A673 (cell line): Measurements from ENCODE around the gene TAS1R2. TPM values are rescaled to one million over a fixed set of nuclear protein-coding genes. Genes with fewer than 3 reads are reported as not detected.

ENCODE experiments used
- BruUV-seq: library from RNA; stranded (reverse); fragments of 400-500 nt; replicated peaks from 2 replicates; lab custom pipeline; 2021; lab: Mats Ljungman, UMichigan
- CTCF ChIA-PET: fragments of 300-600 bp; sonication (Branson Sonifier 250); formaldehyde crosslinking; loops from one replicate; lab custom pipeline; 2022; ENCODE audit warnings: antibody characterized with exemption; lab: Charles Lee
- POLR2A ChIA-PET: fragments of 300-600 bp; sonication (Branson Sonifier 250); formaldehyde crosslinking; loops from one replicate; lab custom pipeline; 2022; ENCODE audit warnings: antibody characterized with exemption; ENCODE audit not compliant: low non-redundant PET; lab: Charles Lee
- DNase-seq: peaks from one replicate; pipeline ENCODE4 v3.0.0-alpha.2; 2015; ENCODE audit warnings: low spot score
- H3K27ac ChIP-seq: fragments of 200-600 bp; sonication (generic); 2 replicates; pipeline ENCODE4 v1.5.1; 2016; ENCODE audit warnings: mixed run types, low read depth, mild to moderate bottlenecking, mixed read lengths, antibody characterized with exemption, low read length; ENCODE audit not compliant: poor library complexity, severe bottlenecking
- H3K27me3 ChIP-seq: fragments of 200-600 bp; sonication (generic); replicated peaks from 2 replicates; pipeline ENCODE4 v1.6.1; 2017; ENCODE audit warnings: mixed run types, low read depth, mild to moderate bottlenecking, mixed read lengths, antibody characterized with exemption, low read length; ENCODE audit not compliant: insufficient read depth, poor library complexity
- H3K36me3 ChIP-seq: fragments of 200-600 bp; sonication (generic); 2 replicates; pipeline ENCODE4 v1.6.1; 2016; ENCODE audit warnings: mixed run types, mild to moderate bottlenecking, mixed read lengths, antibody characterized with exemption, low read length; ENCODE audit not compliant: insufficient read depth, poor library complexity, severe bottlenecking
- H3K4me1 ChIP-seq: fragments of 200-600 bp; sonication (generic); 2 replicates; pipeline ENCODE4 v1.6.1; 2017; ENCODE audit warnings: mixed run types, mild to moderate bottlenecking, mixed read lengths, antibody characterized with exemption, low read length; ENCODE audit not compliant: insufficient read depth, poor library complexity, severe bottlenecking
- H3K4me3 ChIP-seq: fragments of 200-600 bp; sonication (generic); 2 replicates; pipeline ENCODE4 v1.5.1; 2016; ENCODE audit warnings: low read depth, mixed run types, mild to moderate bottlenecking, mixed read lengths, low read length; ENCODE audit not compliant: poor library complexity, severe bottlenecking
- H3K9me3 ChIP-seq: fragments of 200-600 bp; sonication (generic); 2 replicates; pipeline ENCODE4 v1.6.1; 2016; ENCODE audit warnings: mixed run types, low read depth, mild to moderate bottlenecking, mixed read lengths, antibody characterized with exemption, low read length; ENCODE audit not compliant: poor library complexity, severe bottlenecking
- EZH2 ChIP-seq: fragments of 200-600 bp; sonication (generic); IDR thresholded peaks from 2 replicates; pipeline ENCODE4 v1.6.1; 2017; ENCODE audit warnings: borderline replicate concordance, low read depth, mild to moderate bottlenecking, mixed read lengths, antibody characterized with exemption, low read length; ENCODE audit not compliant: poor library complexity, severe bottlenecking
- intact Hi-C: fragments of 100-400 bp; cut with micrococcal nuclease; formaldehyde crosslinking; loops from one replicate; pipeline ENCODE4 v1.10.0; 2022; ENCODE audit not compliant: unreplicated experiment
- total RNA-seq: library from RNA; stranded (reverse); gene quantifications from 2 replicates; pipeline ENCODE4 v1.2.3, GENCODE V29; 2021
- TF ChIP-seq, protein P1 (sequence below): fragments of 300-800, 200-600 bp; sonication (generic); conservative IDR thresholded peaks from 2 replicates; pipeline ENCODE4 v1.5.1; 2017; ENCODE audit warnings: low read depth, mild to moderate bottlenecking, antibody characterized with exemption, low read length, moderate library complexity, mixed read lengths

TAS1R2 gene
- total RNA-seq, 1 experiment from 2014 or later = not detected

DNA sequence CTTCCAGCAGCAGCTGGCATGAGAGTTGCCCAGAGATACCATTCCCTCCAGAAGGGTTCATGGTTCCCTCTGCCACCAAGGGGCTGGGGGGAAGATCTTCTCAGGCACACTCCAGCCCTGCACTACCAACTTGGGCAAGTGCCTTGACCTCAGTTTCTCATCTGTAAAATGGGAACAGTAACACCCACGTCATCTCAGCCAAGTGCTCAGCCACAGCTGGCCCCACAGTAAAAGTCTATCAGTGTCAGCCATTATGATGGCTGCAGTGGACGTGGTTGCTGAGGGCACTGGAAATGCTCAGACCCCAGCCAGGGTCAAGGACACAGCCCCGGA, 16.3 kb upstream of the TAS1R2 start:
- no peak for TF ChIP-seq EZH2
- TF ChIP-seq, protein P1, sequence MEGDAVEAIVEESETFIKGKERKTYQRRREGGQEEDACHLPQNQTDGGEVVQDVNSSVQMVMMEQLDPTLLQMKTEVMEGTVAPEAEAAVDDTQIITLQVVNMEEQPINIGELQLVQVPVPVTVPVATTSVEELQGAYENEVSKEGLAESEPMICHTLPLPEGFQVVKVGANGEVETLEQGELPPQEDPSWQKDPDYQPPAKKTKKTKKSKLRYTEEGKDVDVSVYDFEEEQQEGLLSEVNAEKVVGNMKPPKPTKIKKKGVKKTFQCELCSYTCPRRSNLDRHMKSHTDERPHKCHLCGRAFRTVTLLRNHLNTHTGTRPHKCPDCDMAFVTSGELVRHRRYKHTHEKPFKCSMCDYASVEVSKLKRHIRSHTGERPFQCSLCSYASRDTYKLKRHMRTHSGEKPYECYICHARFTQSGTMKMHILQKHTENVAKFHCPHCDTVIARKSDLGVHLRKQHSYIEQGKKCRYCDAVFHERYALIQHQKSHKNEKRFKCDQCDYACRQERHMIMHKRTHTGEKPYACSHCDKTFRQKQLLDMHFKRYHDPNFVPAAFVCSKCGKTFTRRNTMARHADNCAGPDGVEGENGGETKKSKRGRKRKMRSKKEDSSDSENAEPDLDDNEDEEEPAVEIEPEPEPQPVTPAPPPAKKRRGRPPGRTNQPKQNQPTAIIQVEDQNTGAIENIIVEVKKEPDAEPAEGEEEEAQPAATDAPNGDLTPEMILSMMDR = no peak
- Histone ChIP-seq H3K4me1 (peaks cover 9% of the 10 kb centered on the region), H3K9me3 (no peaks in the 10 kb centered on the region), H3K4me3 (no peak overlapping the region), H3K36me3 (no peaks in the 10 kb centered on the region), H3K27ac (no peak overlapping the region), H3K27me3 (no peaks in the 10 kb centered on the region)
- no peak for DNase-seq
- no TSS peak for BruUV-seq
- ChIA-PET CTCF (interaction anchor here (0.5 to 2.1 kb wide), 7 partner anchors 9 to 320 kb away, joined by 3 to 14 read pairs (median 4); no protein-coding TSS in a partner anchor), POLR2A (interaction anchor here (0.7 kb wide), 1 partner anchor 284 kb away, joined by 4 read pairs; no protein-coding TSS in a partner anchor)
- intact Hi-C loops = loop anchor here (1.0 kb wide), 1 partner anchor 278 kb away; no protein-coding TSS in a partner anchor

DNA sequence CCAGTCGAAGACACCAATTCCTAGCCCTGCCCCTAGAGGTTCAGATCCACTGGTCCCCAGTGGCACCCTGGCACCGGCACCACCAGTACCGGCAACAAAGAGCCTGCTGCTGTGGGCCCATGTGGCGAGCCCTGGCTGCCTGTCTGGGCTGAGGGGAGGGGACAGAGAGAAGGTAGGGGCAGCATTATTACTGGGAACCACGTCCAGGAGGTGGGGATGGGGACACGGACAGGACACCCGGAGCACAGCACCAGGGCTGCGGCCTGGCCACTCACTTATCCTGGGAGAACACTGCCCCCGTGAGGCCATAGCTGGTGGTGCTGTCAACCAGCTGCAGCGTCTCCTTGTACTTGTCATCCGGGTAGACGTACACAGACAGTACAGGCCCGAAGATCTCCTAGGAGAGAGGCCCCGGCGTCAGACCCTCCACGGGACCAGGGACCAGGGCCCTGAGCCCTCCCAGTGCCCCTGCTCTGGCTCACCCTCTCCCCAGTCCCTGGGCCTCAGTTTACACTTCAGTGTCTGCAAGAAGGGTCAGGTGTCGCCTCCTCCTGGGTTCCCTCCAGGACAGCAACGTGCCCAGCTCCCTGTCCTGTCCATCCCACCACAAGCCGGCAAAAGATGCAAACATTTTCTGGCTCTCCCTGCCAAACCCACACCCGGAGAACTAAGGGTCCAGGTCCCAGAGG, 15.8 kb upstream of the TAS1R2 start:
- DNase-seq = peak; percentile 91
- ChIA-PET CTCF (interaction anchor here (0.5 to 2.1 kb wide), 9 partner anchors 9 to 319 kb away, joined by 3 to 14 read pairs (median 4); no protein-coding TSS in a partner anchor), POLR2A (interaction anchor here (0.7 kb wide), 1 partner anchor 284 kb away, joined by 4 read pairs; no protein-coding TSS in a partner anchor)
- TF ChIP-seq, protein P1 = peak; percentile 95
- TF ChIP-seq EZH2 = no peak
- H3K36me3 ChIP-seq = no peaks in the 10 kb centered on the region
- H3K27ac ChIP-seq = no peak overlapping the region
- H3K9me3 ChIP-seq = no peaks in the 10 kb centered on the region
- no peak overlapping the region for H3K4me3 ChIP-seq
- no TSS peak for BruUV-seq
- intact Hi-C loops = loop anchor here (1.0 kb wide), 1 partner anchor 278 kb away; no protein-coding TSS in a partner anchor
- H3K4me1 ChIP-seq = peaks cover 7% of the 10 kb centered on the region
- H3K27me3 ChIP-seq = no peaks in the 10 kb centered on the region

DNA sequence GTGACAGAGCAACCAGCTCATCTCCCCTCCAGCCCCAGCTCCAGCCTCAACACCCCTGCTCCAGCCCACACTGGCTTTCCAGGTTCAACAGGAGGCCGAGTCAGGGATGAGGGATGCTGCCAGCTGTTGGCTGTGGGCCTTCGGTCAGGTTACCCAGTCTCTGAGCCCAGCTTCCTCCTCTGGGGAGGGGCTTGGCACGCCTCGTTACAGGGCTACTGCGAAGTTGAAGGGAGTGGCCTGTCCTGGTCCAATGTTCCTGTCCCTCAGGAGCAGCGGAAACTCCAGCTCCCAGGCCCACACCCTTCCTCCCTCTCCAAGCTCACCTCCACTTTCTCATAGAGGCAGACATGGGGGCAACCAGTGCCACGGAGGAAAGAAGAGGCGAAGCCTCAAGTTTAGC, 15.1 kb upstream of the TAS1R2 start:
- Histone ChIP-seq H3K27ac (no peak overlapping the region), H3K36me3 (no peaks in the 10 kb centered on the region), H3K27me3 (no peaks in the 10 kb centered on the region), H3K4me3 (no peak overlapping the region), H3K4me1 (peaks cover under 1% of the 10 kb centered on the region), H3K9me3 (no peaks in the 10 kb centered on the region)
- intact Hi-C loops = no loop called here
- no TSS peak for BruUV-seq
- no peak for DNase-seq
- CTCF ChIA-PET = interaction anchor here (0.7 to 2.1 kb wide), 5 partner anchors 10 to 318 kb away, joined by 3 to 14 read pairs (median 9); no protein-coding TSS in a partner anchor
- TF ChIP-seq EZH2 = no peak
- TF ChIP-seq, protein P1 = no peak
- POLR2A ChIA-PET = no interaction called here
